ENCODE results near the gene FAM204A.
A peak's percentile ranks its signal among the peaks of the same experiment; 100 is the strongest.

FAM204A gene

GRCh38 chr10:118357841-118358240 lies 15.7 kb upstream of the FAM204A start:
- 60 to 76% methylated on average over 1 to 3 of the region's 3 CpGs for WGBS, 2 experiments
- H3K9me3 ChIP-seq (ENCODE audit: control insufficient read depth, low read length), result no peaks in the 10 kb centered on the region
- no peaks in the 10 kb centered on the region for H3K36me3 ChIP-seq (ENCODE audit: control insufficient read depth, insufficient read depth, low read length)
- no peak overlapping the region for H3K27ac ChIP-seq (ENCODE audit: insufficient read depth, low read depth, low read length, poor library complexity, severe bottlenecking)
- peaks cover 4% of the 10 kb centered on the region for H3K27me3 ChIP-seq (ENCODE audit: control insufficient read depth, insufficient read depth, low read length, poor library complexity, severe bottlenecking)
- no peaks in the 10 kb centered on the region for H3K4me1 ChIP-seq (ENCODE audit: control insufficient read depth, insufficient read depth, low read length)
- no peak overlapping the region for H3K4me3 ChIP-seq (ENCODE audit: insufficient read depth, low read depth, low read length)

DNA sequence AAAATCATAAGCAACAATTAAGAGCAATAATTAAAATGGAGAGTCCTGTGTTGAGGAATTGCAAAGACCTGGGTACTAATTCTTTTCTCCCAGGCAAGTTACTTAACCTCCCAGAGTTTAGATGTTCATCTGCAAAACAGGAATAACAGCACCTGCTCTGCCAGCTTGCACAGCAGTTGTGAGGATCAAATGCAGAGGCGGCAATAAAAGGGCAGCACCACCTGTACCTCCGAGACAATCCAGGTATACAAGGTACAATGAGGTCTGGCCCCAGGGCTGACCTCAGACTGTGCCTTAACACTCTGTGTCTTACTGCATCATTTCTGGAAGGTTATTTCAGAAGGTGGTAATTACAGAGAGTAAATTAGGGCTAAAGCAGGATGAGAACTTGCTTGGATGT lies 14.5 kb upstream of the FAM204A start:
- no peak overlapping the region for H3K27ac ChIP-seq (ENCODE audit: insufficient read depth, low read depth, low read length, poor library complexity, severe bottlenecking)
- no peaks in the 10 kb centered on the region for H3K9me3 ChIP-seq (ENCODE audit: control insufficient read depth, low read length)
- no peak overlapping the region for H3K4me3 ChIP-seq (ENCODE audit: insufficient read depth, low read depth, low read length)
- H3K36me3 ChIP-seq (ENCODE audit: control insufficient read depth, insufficient read depth, low read length), result no peaks in the 10 kb centered on the region
- 94 to 95% methylated on average over 2 of the region's 2 CpGs for WGBS, 2 experiments
- H3K4me1 ChIP-seq (ENCODE audit: control insufficient read depth, insufficient read depth, low read length), result no peaks in the 10 kb centered on the region
- H3K27me3 ChIP-seq (ENCODE audit: control insufficient read depth, insufficient read depth, low read length, poor library complexity, severe bottlenecking), result peaks cover 4% of the 10 kb centered on the region

DNA sequence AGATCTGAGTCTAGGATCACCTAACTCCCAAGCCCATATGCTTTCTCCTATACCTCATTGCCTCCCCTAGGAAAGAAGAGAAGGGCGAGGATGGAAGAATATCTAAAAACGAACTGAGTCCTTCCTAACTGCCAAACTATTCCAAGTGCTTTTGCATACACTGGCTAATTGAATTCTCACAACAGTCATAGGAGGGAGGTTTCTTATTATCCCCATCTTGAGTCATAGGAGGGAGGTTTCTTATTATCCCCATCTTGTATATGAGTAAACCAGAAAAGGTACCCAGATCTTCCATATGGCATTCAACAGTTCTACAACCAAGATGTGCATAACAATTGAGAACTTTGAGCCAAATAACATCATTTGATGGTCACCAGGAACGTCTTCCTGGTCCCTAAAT lies 13.1 kb upstream of the FAM204A start:
- Histone ChIP-seq H3K4me1 (ENCODE audit: control insufficient read depth, insufficient read depth, low read length) (no peaks in the 10 kb centered on the region), H3K36me3 (ENCODE audit: control insufficient read depth, insufficient read depth, low read length) (no peaks in the 10 kb centered on the region), H3K9me3 (ENCODE audit: control insufficient read depth, low read length) (no peaks in the 10 kb centered on the region), H3K27ac (ENCODE audit: insufficient read depth, low read depth, low read length, poor library complexity, severe bottlenecking) (no peak overlapping the region), H3K4me3 (ENCODE audit: insufficient read depth, low read depth, low read length) (no peak overlapping the region), H3K27me3 (ENCODE audit: control insufficient read depth, insufficient read depth, low read length, poor library complexity, severe bottlenecking) (peaks cover 4% of the 10 kb centered on the region)
- 56 to 75% methylated on average over 1 to 3 of the region's 3 CpGs for WGBS, 2 experiments

DNA sequence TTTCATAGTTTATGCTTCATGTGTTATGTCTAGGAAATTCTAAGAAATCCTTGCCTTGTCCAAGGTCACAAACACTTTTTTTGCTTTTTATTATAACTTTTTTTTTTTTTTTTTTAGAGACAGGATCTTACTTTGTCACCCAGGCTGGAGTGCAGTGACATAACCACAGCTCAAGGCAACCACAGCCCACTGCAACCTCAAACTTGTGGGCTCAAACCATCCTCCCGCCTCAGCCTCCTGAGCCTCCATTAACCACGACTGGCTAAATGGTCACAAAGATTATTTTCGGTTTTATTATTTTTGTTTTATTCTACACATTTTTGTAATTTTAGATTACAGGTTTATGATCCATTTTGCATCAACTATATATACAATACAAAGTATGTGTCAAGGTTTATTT lies 7.1 kb upstream of the FAM204A start:
- Histone ChIP-seq H3K27me3 (ENCODE audit: control insufficient read depth, insufficient read depth, low read length, poor library complexity, severe bottlenecking) (no peaks in the 10 kb centered on the region), H3K36me3 (ENCODE audit: control insufficient read depth, insufficient read depth, low read length) (no peaks in the 10 kb centered on the region), H3K27ac (ENCODE audit: insufficient read depth, low read depth, low read length, poor library complexity, severe bottlenecking) (no peak overlapping the region), H3K9me3 (ENCODE audit: control insufficient read depth, low read length) (no peaks in the 10 kb centered on the region), H3K4me1 (ENCODE audit: control insufficient read depth, insufficient read depth, low read length) (no peaks in the 10 kb centered on the region), H3K4me3 (ENCODE audit: insufficient read depth, low read depth, low read length) (no peak overlapping the region)
- 81 to 90% methylated on average over 1 of the region's 3 CpGs for WGBS, 2 experiments

- Histone ChIP-seq H3K36me3 (ENCODE audit: control insufficient read depth, insufficient read depth, low read length) (no peaks in the 10 kb centered on the region), H3K4me3 (ENCODE audit: insufficient read depth, low read depth, low read length) (no peak overlapping the region), H3K27ac (ENCODE audit: insufficient read depth, low read depth, low read length, poor library complexity, severe bottlenecking) (no peak overlapping the region), H3K4me1 (ENCODE audit: control insufficient read depth, insufficient read depth, low read length) (peaks cover 4% of the 10 kb centered on the region), H3K9me3 (ENCODE audit: control insufficient read depth, low read length) (no peaks in the 10 kb centered on the region), H3K27me3 (ENCODE audit: control insufficient read depth, insufficient read depth, low read length, poor library complexity, severe bottlenecking) (no peaks in the 10 kb centered on the region)
- WGBS, 2 experiments, result 85 to 93% methylated on average over 3 of the region's 3 CpGs
Observed at GRCh38 chr10:118343549-118343948, 1.4 kb upstream of the FAM204A start.

- WGBS, 2 experiments, result 97 to 99% methylated on average over 5 of the region's 5 CpGs
Observed at GRCh38 chr10:118343115-118343514, 991 bp upstream of the FAM204A start.

GRCh38 chr10:118342638-118343020 lies 505 bp upstream of the FAM204A start:
- no peaks in the 10 kb centered on the region for H3K9me3 ChIP-seq (ENCODE audit: control insufficient read depth, low read length)
- no peaks in the 10 kb centered on the region for H3K36me3 ChIP-seq (ENCODE audit: control insufficient read depth, insufficient read depth, low read length)
- 48 to 50% methylated on average over 7 of the region's 7 CpGs for WGBS, 2 experiments
- H3K27ac ChIP-seq (ENCODE audit: insufficient read depth, low read depth, low read length, poor library complexity, severe bottlenecking), result peak overlapping the region; percentile 38
- H3K4me3 ChIP-seq (ENCODE audit: insufficient read depth, low read depth, low read length), result peak overlapping the region; percentile 97
- no peaks in the 10 kb centered on the region for H3K27me3 ChIP-seq (ENCODE audit: control insufficient read depth, insufficient read depth, low read length, poor library complexity, severe bottlenecking)
- peaks cover 4% of the 10 kb centered on the region for H3K4me1 ChIP-seq (ENCODE audit: control insufficient read depth, insufficient read depth, low read length)

More at GRCh38 chr10:118343115-118343514, 991 bp upstream of the FAM204A start:
- H3K4me1 ChIP-seq (ENCODE audit: control insufficient read depth, insufficient read depth, low read length), result peaks cover 4% of the 10 kb centered on the region
- H3K4me3 ChIP-seq (ENCODE audit: insufficient read depth, low read depth, low read length), result no peak overlapping the region
- no peaks in the 10 kb centered on the region for H3K9me3 ChIP-seq (ENCODE audit: control insufficient read depth, low read length)
- no peaks in the 10 kb centered on the region for H3K36me3 ChIP-seq (ENCODE audit: control insufficient read depth, insufficient read depth, low read length)
- H3K27ac ChIP-seq (ENCODE audit: insufficient read depth, low read depth, low read length, poor library complexity, severe bottlenecking), result no peak overlapping the region
- no peaks in the 10 kb centered on the region for H3K27me3 ChIP-seq (ENCODE audit: control insufficient read depth, insufficient read depth, low read length, poor library complexity, severe bottlenecking)

GRCh38 chr10:118340486-118340885 lies 1.6 kb downstream of the FAM204A start:
- H3K36me3 ChIP-seq (ENCODE audit: control insufficient read depth, insufficient read depth, low read length), result peaks cover 4% of the 10 kb centered on the region
- H3K27ac ChIP-seq (ENCODE audit: insufficient read depth, low read depth, low read length, poor library complexity, severe bottlenecking), result no peak overlapping the region
- H3K9me3 ChIP-seq (ENCODE audit: control insufficient read depth, low read length), result no peaks in the 10 kb centered on the region
- H3K4me1 ChIP-seq (ENCODE audit: control insufficient read depth, insufficient read depth, low read length), result peaks cover 4% of the 10 kb centered on the region
- 88 to 93% methylated on average over 2 of the region's 2 CpGs for WGBS, 2 experiments
- no peak overlapping the region for H3K4me3 ChIP-seq (ENCODE audit: insufficient read depth, low read depth, low read length)
- H3K27me3 ChIP-seq (ENCODE audit: control insufficient read depth, insufficient read depth, low read length, poor library complexity, severe bottlenecking), result no peaks in the 10 kb centered on the region

DNA sequence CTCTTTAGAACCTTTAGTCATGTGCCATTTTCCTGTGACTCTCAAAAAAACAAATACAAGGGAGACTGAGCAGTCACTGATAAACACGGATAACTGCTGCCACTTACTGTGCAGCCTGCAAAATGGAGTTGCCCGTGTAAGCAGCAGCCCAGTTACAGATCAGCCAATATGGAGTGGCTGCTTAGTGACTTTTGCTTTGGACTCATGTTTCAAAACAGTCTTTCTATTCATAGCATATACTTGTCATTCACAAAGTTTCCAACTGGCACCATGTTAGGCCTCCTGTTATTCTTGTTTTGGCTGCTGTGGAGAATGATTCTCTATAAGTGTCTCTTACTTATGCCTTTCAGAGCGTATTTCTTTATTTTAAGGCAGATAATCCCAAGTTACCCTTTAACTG lies 3.0 kb downstream of the FAM204A start:
- peaks cover 13% of the 10 kb centered on the region for H3K36me3 ChIP-seq (ENCODE audit: control insufficient read depth, insufficient read depth, low read length)
- H3K27me3 ChIP-seq (ENCODE audit: control insufficient read depth, insufficient read depth, low read length, poor library complexity, severe bottlenecking), result no peaks in the 10 kb centered on the region
- no peak overlapping the region for H3K27ac ChIP-seq (ENCODE audit: insufficient read depth, low read depth, low read length, poor library complexity, severe bottlenecking)
- no peak overlapping the region for H3K4me3 ChIP-seq (ENCODE audit: insufficient read depth, low read depth, low read length)
- 95 to 96% methylated on average over 3 of the region's 3 CpGs for WGBS, 2 experiments
- H3K4me1 ChIP-seq (ENCODE audit: control insufficient read depth, insufficient read depth, low read length), result peaks cover 4% of the 10 kb centered on the region
- no peaks in the 10 kb centered on the region for H3K9me3 ChIP-seq (ENCODE audit: control insufficient read depth, low read length)

GRCh38 chr10:118337356-118337755 lies 4.8 kb downstream of the FAM204A start:
- Histone ChIP-seq H3K36me3 (ENCODE audit: control insufficient read depth, insufficient read depth, low read length) (peaks cover 16% of the 10 kb centered on the region), H3K27me3 (ENCODE audit: control insufficient read depth, insufficient read depth, low read length, poor library complexity, severe bottlenecking) (no peaks in the 10 kb centered on the region), H3K4me3 (ENCODE audit: insufficient read depth, low read depth, low read length) (no peak overlapping the region), H3K27ac (ENCODE audit: insufficient read depth, low read depth, low read length, poor library complexity, severe bottlenecking) (no peak overlapping the region), H3K9me3 (ENCODE audit: control insufficient read depth, low read length) (no peaks in the 10 kb centered on the region), H3K4me1 (ENCODE audit: control insufficient read depth, insufficient read depth, low read length) (peaks cover 4% of the 10 kb centered on the region)
- WGBS, 2 experiments, result 100% methylated on average over 1 of the region's 1 CpG

DNA sequence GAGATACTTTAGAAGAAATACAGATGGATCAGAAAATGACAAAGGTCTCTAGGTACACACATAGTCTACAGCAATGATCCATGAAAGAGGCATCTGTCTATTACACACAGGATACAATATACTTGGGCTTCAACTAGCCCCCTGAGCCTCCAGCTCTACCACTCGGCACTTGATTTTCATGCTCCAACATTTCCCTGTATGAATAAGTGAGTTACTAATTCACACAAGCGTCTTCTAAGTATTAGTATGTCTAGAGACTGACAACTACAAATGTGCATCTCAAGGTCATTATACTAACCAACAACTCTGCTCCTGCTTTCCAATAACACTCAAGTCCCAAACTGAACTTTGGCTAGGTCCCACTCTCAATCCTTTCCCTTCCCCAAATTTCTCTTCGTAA lies 8.3 kb downstream of the FAM204A start:
- Histone ChIP-seq H3K4me3 (ENCODE audit: insufficient read depth, low read depth, low read length) (no peak overlapping the region), H3K4me1 (ENCODE audit: control insufficient read depth, insufficient read depth, low read length) (no peaks in the 10 kb centered on the region), H3K36me3 (ENCODE audit: control insufficient read depth, insufficient read depth, low read length) (peaks cover 23% of the 10 kb centered on the region), H3K9me3 (ENCODE audit: control insufficient read depth, low read length) (no peaks in the 10 kb centered on the region), H3K27ac (ENCODE audit: insufficient read depth, low read depth, low read length, poor library complexity, severe bottlenecking) (no peak overlapping the region), H3K27me3 (ENCODE audit: control insufficient read depth, insufficient read depth, low read length, poor library complexity, severe bottlenecking) (no peaks in the 10 kb centered on the region)
- 89 to 94% methylated on average over 3 of the region's 3 CpGs for WGBS, 2 experiments
